ENCODE measurements around the gene APBB1IP. TPM values are rescaled to one million over a fixed set of nuclear protein-coding genes. Genes with fewer than 3 reads are reported as not detected.

Gene APBB1IP
- total RNA-seq, 1 donor from 2014 or later: not detected

DNA sequence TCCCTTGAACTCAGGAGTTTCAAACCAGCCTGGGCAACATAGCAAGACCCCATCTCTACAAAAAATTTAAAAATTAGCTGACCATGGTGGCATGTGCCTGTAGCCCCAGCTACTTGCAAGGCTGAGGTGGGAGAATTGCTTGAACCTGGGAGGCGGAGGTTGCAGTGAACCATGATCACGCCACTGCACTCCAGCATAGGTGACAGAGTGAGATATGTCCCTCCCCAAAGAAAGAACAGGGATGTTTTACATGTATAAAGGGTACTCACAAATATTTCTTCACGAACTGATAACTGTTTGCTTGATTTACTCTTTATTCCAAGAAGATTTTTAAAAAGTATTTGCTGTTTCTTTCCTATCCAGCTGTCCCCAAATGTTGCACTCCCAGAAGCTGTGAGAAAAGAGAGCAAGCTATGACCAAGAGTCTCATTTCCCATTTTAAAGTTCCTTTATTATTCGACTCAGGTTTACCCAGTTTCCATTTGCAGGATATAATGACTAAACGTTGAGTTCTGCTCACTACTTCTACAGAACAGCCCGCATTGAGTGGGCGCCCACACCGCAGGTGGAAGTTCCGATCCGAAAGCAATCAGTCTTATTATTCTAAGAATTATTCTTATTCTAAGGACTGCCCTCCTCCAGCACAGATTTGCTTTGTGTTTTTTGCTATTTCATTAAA lies 90.7 kb downstream of the APBB1IP start:
- peaks cover 5% of the 10 kb centered on the region for H3K27me3 Mint-ChIP-seq (ENCODE audit: low read depth)
- DNase-seq (ENCODE audit: low spot score): no peak
- H3K4me3 Mint-ChIP-seq (ENCODE audit: unreplicated experiment): no peak overlapping the region
- H3K4me1 Mint-ChIP-seq (ENCODE audit: low read depth): no peaks in the 10 kb centered on the region
- H3K36me3 Mint-ChIP-seq (ENCODE audit: low read depth): no peaks in the 10 kb centered on the region
- H3K9me3 Mint-ChIP-seq (ENCODE audit: low read depth): peaks cover 4% of the 10 kb centered on the region
- TF ChIP-seq, protein P1, sequence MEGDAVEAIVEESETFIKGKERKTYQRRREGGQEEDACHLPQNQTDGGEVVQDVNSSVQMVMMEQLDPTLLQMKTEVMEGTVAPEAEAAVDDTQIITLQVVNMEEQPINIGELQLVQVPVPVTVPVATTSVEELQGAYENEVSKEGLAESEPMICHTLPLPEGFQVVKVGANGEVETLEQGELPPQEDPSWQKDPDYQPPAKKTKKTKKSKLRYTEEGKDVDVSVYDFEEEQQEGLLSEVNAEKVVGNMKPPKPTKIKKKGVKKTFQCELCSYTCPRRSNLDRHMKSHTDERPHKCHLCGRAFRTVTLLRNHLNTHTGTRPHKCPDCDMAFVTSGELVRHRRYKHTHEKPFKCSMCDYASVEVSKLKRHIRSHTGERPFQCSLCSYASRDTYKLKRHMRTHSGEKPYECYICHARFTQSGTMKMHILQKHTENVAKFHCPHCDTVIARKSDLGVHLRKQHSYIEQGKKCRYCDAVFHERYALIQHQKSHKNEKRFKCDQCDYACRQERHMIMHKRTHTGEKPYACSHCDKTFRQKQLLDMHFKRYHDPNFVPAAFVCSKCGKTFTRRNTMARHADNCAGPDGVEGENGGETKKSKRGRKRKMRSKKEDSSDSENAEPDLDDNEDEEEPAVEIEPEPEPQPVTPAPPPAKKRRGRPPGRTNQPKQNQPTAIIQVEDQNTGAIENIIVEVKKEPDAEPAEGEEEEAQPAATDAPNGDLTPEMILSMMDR (IDR thresholded peaks at IDR 0.05): no peak
- H3K27ac Mint-ChIP-seq (ENCODE audit: unreplicated experiment): no peak overlapping the region

DNA sequence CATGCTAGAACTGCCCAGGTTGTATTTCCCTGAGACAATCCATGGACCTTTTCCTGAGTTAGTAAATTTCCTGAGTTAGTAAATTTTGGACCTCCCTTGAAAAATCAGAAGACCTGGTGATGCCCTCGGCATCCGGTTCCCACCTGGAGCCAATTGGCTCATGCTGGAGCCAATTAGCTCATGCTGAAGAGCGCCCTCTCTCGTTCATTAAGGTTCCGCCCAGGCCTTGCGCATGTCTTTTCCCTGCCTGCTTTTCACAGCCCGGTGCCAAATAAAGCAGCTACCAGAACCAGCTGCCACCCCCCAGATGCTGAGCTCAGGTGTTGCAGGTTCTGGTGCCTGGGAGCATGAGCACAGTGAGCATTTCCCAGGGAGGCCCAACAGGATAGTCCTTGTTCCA lies 96.2 kb downstream of the APBB1IP start:
- Mint-ChIP-seq H3K27ac (ENCODE audit: unreplicated experiment) (no peak overlapping the region), H3K4me1 (ENCODE audit: low read depth) (no peaks in the 10 kb centered on the region), H3K36me3 (ENCODE audit: low read depth) (no peaks in the 10 kb centered on the region), H3K27me3 (ENCODE audit: low read depth) (peaks cover 5% of the 10 kb centered on the region), H3K4me3 (ENCODE audit: unreplicated experiment) (no peak overlapping the region), H3K9me3 (ENCODE audit: low read depth) (no peaks in the 10 kb centered on the region)
- TF ChIP-seq, protein P1 (IDR thresholded peaks at IDR 0.05): no peak
- no peak for DNase-seq (ENCODE audit: low spot score)

DNA sequence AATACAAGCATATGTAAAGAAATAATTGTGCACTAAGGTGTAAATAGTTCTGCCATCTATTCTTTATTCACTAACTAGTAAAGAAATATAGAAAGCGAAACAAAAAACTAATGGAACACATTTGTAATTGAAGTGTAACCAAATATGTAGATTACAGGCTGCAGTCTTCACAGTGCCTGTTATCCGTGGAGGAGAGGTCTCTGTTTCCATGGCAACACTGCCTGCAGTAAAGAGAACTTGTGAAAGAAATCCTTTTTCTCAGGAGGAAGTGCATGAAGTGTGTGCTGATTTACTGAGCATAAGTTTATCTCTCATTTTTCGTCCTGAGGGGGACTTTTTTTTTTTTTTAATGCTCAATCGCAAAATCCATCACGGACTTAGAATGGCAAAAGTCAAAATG lies 102.5 kb downstream of the APBB1IP start:
- Mint-ChIP-seq H3K4me1 (ENCODE audit: low read depth) (no peaks in the 10 kb centered on the region), H3K9me3 (ENCODE audit: low read depth) (no peaks in the 10 kb centered on the region), H3K4me3 (ENCODE audit: unreplicated experiment) (no peak overlapping the region), H3K27ac (ENCODE audit: unreplicated experiment) (no peak overlapping the region), H3K36me3 (ENCODE audit: low read depth) (no peaks in the 10 kb centered on the region), H3K27me3 (ENCODE audit: low read depth) (peaks cover 2% of the 10 kb centered on the region)
- TF ChIP-seq, protein P1 (IDR thresholded peaks at IDR 0.05): no peak
- no peak for DNase-seq (ENCODE audit: low spot score)

DNA sequence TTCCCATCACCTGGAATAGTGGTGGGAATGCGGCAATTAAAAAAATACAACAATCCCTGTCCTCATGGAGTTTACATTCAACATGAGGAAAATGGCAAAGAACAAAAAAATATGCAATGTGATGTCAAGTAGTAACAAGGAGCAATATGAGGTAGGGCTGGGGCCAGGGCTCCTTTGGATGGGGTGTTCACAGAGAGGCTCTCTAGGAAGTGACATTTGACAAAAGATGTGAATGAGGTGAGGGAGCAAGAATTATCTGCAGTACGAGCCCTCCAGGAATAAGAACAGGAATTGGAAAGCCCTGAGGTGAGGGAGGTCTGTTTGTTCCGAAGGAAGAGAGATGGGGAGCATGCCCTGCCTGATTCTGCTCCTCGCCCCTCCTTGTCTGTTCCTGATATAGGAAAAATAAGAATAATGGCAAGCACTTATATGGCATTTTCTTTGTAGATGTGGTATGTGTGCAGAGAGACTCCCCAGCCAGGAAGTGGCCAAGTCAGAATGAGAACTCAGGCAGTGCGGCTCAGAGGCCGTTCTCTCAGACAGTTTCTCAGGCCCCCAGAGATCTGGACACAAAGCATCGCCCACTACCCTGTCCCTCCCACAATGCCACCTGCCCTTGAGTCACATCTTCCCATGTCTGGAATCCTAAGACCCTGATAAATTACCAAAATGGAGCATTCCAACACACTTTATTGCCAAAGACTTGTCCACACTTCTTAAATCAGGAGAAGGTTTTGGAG lies 105.6 kb downstream of the APBB1IP start:
- H3K27me3 Mint-ChIP-seq (ENCODE audit: low read depth): peaks cover 2% of the 10 kb centered on the region

DNA sequence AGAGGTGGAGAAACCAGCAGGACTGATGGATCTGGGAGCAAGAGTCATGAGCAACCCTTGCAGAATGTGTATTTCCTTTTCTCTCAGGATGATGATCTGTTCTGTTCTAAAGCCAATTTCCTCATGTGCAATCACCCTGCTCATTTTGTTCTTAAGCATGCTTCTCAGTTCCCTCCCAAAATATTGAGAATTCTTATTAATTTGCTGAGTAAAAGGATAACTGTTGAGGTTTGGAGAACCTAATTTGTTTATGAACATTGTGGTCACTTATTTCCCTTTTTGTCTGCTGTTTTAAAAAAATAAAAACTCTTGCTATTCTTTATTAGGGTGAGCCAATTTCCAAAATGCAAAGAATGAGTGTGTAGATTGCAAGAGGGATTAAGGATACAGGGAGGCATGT lies 106.8 kb downstream of the APBB1IP start:
- H3K4me3 Mint-ChIP-seq (ENCODE audit: unreplicated experiment): no peak overlapping the region
- H3K27ac Mint-ChIP-seq (ENCODE audit: unreplicated experiment): no peak overlapping the region
- TF ChIP-seq, protein P1 (IDR thresholded peaks at IDR 0.05): no peak
- H3K27me3 Mint-ChIP-seq (ENCODE audit: low read depth): peaks cover 2% of the 10 kb centered on the region
- no peak for DNase-seq (ENCODE audit: low spot score)
- peaks cover 6% of the 10 kb centered on the region for H3K9me3 Mint-ChIP-seq (ENCODE audit: low read depth)
- H3K36me3 Mint-ChIP-seq (ENCODE audit: low read depth): no peaks in the 10 kb centered on the region
- H3K4me1 Mint-ChIP-seq (ENCODE audit: low read depth): no peaks in the 10 kb centered on the region

More for the DNA sequence above, 105.6 kb downstream of the APBB1IP start:
- H3K4me1 Mint-ChIP-seq (ENCODE audit: low read depth): no peaks in the 10 kb centered on the region
- H3K4me3 Mint-ChIP-seq (ENCODE audit: unreplicated experiment): no peak overlapping the region
- TF ChIP-seq, protein P1 (IDR thresholded peaks at IDR 0.05): no peak
- H3K27ac Mint-ChIP-seq (ENCODE audit: unreplicated experiment): no peak overlapping the region
- H3K36me3 Mint-ChIP-seq (ENCODE audit: low read depth): no peaks in the 10 kb centered on the region
- DNase-seq (ENCODE audit: low spot score): no peak
- no peaks in the 10 kb centered on the region for H3K9me3 Mint-ChIP-seq (ENCODE audit: low read depth)

Data from chondrocyte (in vitro differentiated cells).